ENCODE results near the gene RHOT2.

- TF ChIP-seq POLR2A (IDR thresholded peaks at IDR 0.05) (no peak), CTCF (IDR thresholded peaks at IDR 0.05) (no peak)
These were observed 33.8 kb upstream of the RHOT2 start for GRCh38 chr16:634051-634670.

All from Peyer's patch (tissue), 4 donors.